HepG2 (cell line): ENCODE results near the gene TMEM167A. TPM values are rescaled to one million over a fixed set of nuclear protein-coding genes. Genes with fewer than 3 reads are reported as not detected.

Experiments
- ATAC-seq: fragments of 200-7000 bp; cut with Tn5 transposase; 3 replicates; pipeline ENCODE4 v1.9.1; 2020; ENCODE audit warnings: mild to moderate bottlenecking, moderate library complexity
- BruUV-seq: library from RNA; stranded (reverse); fragments of 400-500 nt; replicated peaks from 2 replicates; lab custom pipeline; 2021; lab: Mats Ljungman, UMichigan
- CTCF ChIA-PET: fragments of 300-600 bp; formaldehyde crosslinking; extraction: SDS; loops from one replicate; lab custom pipeline; 2021; ENCODE audit warnings: low total read pairs, inconsistent platforms, low intra/inter-chr PET ratio; lab: Yijun Ruan, JAX
- POLR2A ChIA-PET: fragments of 350-600 bp; sonication (Branson Sonifier 250); formaldehyde crosslinking; loops from one replicate; lab custom pipeline; 2020; ENCODE audit warnings: antibody characterized with exemption, inconsistent platforms; lab: Yijun Ruan, JAX
- DNase-seq: peaks from one replicate; pipeline ENCODE4 v3.0.0-alpha.2; 2015; ENCODE audit warnings: low spot score
- FAIRE-seq: peaks from 3 replicates; lab custom pipeline; 2011; peaks lifted over from hg19 to GRCh38; lab: Jason Lieb, UNC
- H2AFZ ChIP-seq: one replicate; pipeline ENCODE4 v1.6.1; 2011; ENCODE audit warnings: low read length, inconsistent platforms
- H3K27ac ChIP-seq: fragments of 300-600 bp; 3 replicates; pipeline ENCODE4 v1.8.0; 2011; ENCODE audit warnings: mixed run types, mild to moderate bottlenecking, mixed read lengths, low read length, inconsistent platforms; ENCODE audit not compliant: insufficient read depth; ENCODE audit errors: extremely low read length
- H3K27me3 ChIP-seq, 2 experiments: fragments of 200-600 bp in 1 of 2; 2 replicates in 1 of 2; 3 replicates in 1 of 2; pipeline versions ENCODE4 v1.6.0 to v1.8.0; 2011; ENCODE audit warnings: low read length in 2 of 2, mild to moderate bottlenecking in 2 of 2, moderate library complexity in 2 of 2, inconsistent platforms in 1 of 2; ENCODE audit not compliant: insufficient read depth in 2 of 2, control insufficient read depth in 1 of 2
- H3K36me3 ChIP-seq, 2 experiments: fragments of 200-600 bp in 1 of 2; replicated peaks in 1 of 2; 2 replicates in 1 of 2; 3 replicates in 1 of 2; pipeline versions ENCODE4 v1.5.1 to v1.8.0; 2011; ENCODE audit warnings: low read length in 2 of 2, inconsistent platforms in 1 of 2; ENCODE audit not compliant: insufficient read depth in 2 of 2, control insufficient read depth in 1 of 2
- H3K4me1 ChIP-seq: 2 replicates; pipeline ENCODE4 v1.5.1; 2012; ENCODE audit warnings: low read length, inconsistent platforms; ENCODE audit not compliant: insufficient read depth
- H3K4me2 ChIP-seq: 2 replicates; pipeline ENCODE4 v1.6.0; 2011; ENCODE audit warnings: low read depth, low read length, inconsistent platforms
- H3K4me3 ChIP-seq, 3 experiments: fragments of 200-600 bp in 1 of 3; sonication (generic), shearing (Covaris generic) in 1 of 3; replicated peaks in 1 of 3; 2 replicates each; pipeline ENCODE4 v1.5.1; 2011 to 2016; ENCODE audit warnings: low read length in 3 of 3, inconsistent platforms in 2 of 3, low read depth in 2 of 3, mild to moderate bottlenecking in 2 of 3, control low read depth in 1 of 3, mixed read lengths in 1 of 3; ENCODE audit not compliant: insufficient read depth in 1 of 3
- H3K79me2 ChIP-seq: one replicate; pipeline ENCODE4 v1.6.1; 2011; ENCODE audit warnings: low read length, inconsistent platforms; ENCODE audit not compliant: insufficient read depth
- H3K9ac ChIP-seq: 2 replicates; pipeline ENCODE4 v1.6.0; 2011; ENCODE audit warnings: mild to moderate bottlenecking, low read depth, low read length, inconsistent platforms; ENCODE audit not compliant: insufficient read depth
- H3K9me3 ChIP-seq: 2 replicates; pipeline ENCODE4 v1.5.1; 2012; ENCODE audit warnings: mild to moderate bottlenecking, low read length
- H4K20me1 ChIP-seq: 2 replicates; pipeline ENCODE4 v1.6.0; 2011; ENCODE audit warnings: inconsistent platforms, mild to moderate bottlenecking, low read length, moderate library complexity; ENCODE audit not compliant: insufficient read depth
- ESRRA ChIP-seq: sonication (generic); formaldehyde crosslinking; IDR thresholded peaks from 2 replicates; pipeline ENCODE4 v1.5.1; 2020; ENCODE audit warnings: mild to moderate bottlenecking, low read depth, missing genetic modification reagents
- MYNN ChIP-seq: sonication (generic); formaldehyde crosslinking; IDR thresholded peaks from 2 replicates; pipeline ENCODE4 v1.4.0; 2020; ENCODE audit warnings: mild to moderate bottlenecking, low read depth, missing genetic modification reagents
- PHF21A ChIP-seq: sonication (generic); formaldehyde crosslinking; IDR thresholded peaks from 2 replicates; pipeline ENCODE4 v1.5.0; 2020; ENCODE audit warnings: mild to moderate bottlenecking, missing genetic modification reagents
- TMF1 ChIP-seq: sonication (generic); formaldehyde crosslinking; IDR thresholded peaks from 2 replicates; pipeline ENCODE4 v1.8.1; 2022; ENCODE audit warnings: low read depth, missing genetic modification reagents
- ZFP90 ChIP-seq: sonication (generic); formaldehyde crosslinking; IDR thresholded peaks from 2 replicates; pipeline ENCODE4 v1.8.0; 2022; ENCODE audit warnings: missing genetic modification reagents, mild to moderate bottlenecking, inconsistent platforms, borderline replicate concordance
- WGBS: methylation state at CpG from one replicate; pipeline ENCODE4 v1.1.6; 2017; ENCODE audit warnings: low lambda C conversion rate; 5-methylcytosine and 5-hydroxymethylcytosine counted together
- in situ Hi-C: cut with HindIII; loops from 2 replicates; pipeline ENCODE4 v1.10.0; 2017; ENCODE audit warnings: low pct_unique_long_range_greater_than_20kb; ENCODE audit not compliant: extremely low pct_ligation_motif_present
- intact Hi-C: fragments of 100-400 bp; cut with micrococcal nuclease; formaldehyde crosslinking; loops from one replicate; pipeline ENCODE4 v1.10.0; 2022; ENCODE audit not compliant: unreplicated experiment
- polyA plus RNA-seq, 8 experiments: library from polyadenylated mRNA; depleted of rRNA in 3 of 8; stranded (reverse) in 7 of 8; unstranded in 1 of 8; fragments of >200 nt; fragmentation: Illumina TruSeq in 4 of 8; extraction: Trizol in 4 of 8; gene quantifications; 2 replicates each; pipeline versions ENCODE4 v1.2.1 to v1.2.3, GENCODE V29; 2011 to 2016; ENCODE audit warnings: low read depth in 4 of 8, missing spikeins in 1 of 8, mixed read lengths in 1 of 8; ENCODE audit not compliant: insufficient read depth in 1 of 8
- total RNA-seq, 5 experiments: library from RNA; depleted of rRNA; stranded (reverse); fragments of >200 nt; fragmentation: Illumina TruSeq; extraction: Trizol; gene quantifications; 2 replicates each; pipeline ENCODE4 v1.2.3, GENCODE V29; 2016; ENCODE audit warnings: low read depth in 1 of 5

TMEM167A gene
- total and polyA plus RNA-seq, 2 of the 13 experiments (the other 11 are each of a cell fraction or from before 2014, with no cell fraction given): 47.0 to 78.7 TPM

- in situ Hi-C loops: no loop called here
- FAIRE-seq: no peak
- no peak for ATAC-seq
Observed at GRCh38 chr5:83034036-83034435, 43.2 kb downstream of the TMEM167A start.

GRCh38 chr5:83031381-83031780, 45.8 kb downstream of the TMEM167A start:
- intact Hi-C loops: no loop called here
- Histone ChIP-seq H3K27ac (no peak overlapping the region), H2AFZ (no peak overlapping the region), H3K79me2 (no peaks in the 10 kb centered on the region), H4K20me1 (no peaks in the 10 kb centered on the region), H3K36me3 (no peaks in the 10 kb centered on the region), H3K9me3 (no peaks in the 10 kb centered on the region), H3K4me1 (no peaks in the 10 kb centered on the region; the same call in 1 of the 2 replicates), H3K27me3 (peaks cover 0 to 4% of the 10 kb centered on the region in 2 experiments; a peak in 1 of 5 replicates), H3K4me2 (no peak overlapping the region), H3K4me3 (no peak overlapping the region), H3K9ac (no peak overlapping the region)
- BruUV-seq: no TSS peak
- in situ Hi-C loops: no loop called here
- DNase-seq (no peak), ATAC-seq (no peak), FAIRE-seq (no peak)
- TF ChIP-seq ESRRA (CRISPR knock-in tag) (no peak), TMF1 (no peak)
- 28% methylated on average over 1 of the region's 1 CpG for WGBS
- CTCF ChIA-PET: no interaction called here
- POLR2A ChIA-PET: no interaction called here

More at GRCh38 chr5:83034036-83034435, 43.2 kb downstream of the TMEM167A start:
- no peak overlapping the region for H3K4me2 ChIP-seq
- H3K27ac ChIP-seq: no peak overlapping the region
- POLR2A ChIA-PET: no interaction called here
- 6% methylated on average over 3 of the region's 3 CpGs for WGBS
- TF ChIP-seq MYNN: no peak
- TF ChIP-seq ZFP90 (CRISPR knock-in tag): no peak
- no peak for TF ChIP-seq PHF21A (CRISPR knock-in tag)
- intact Hi-C loops: no loop called here
- no peak overlapping the region for H3K4me3 ChIP-seq
- no peaks in the 10 kb centered on the region for H3K9me3 ChIP-seq
- DNase-seq: no peak
- CTCF ChIA-PET: no interaction called here
- no TSS peak for BruUV-seq
- no peaks in the 10 kb centered on the region for H3K4me1 ChIP-seq
- H4K20me1 ChIP-seq: no peaks in the 10 kb centered on the region
- no peaks in the 10 kb centered on the region for H3K36me3 ChIP-seq
- H3K9ac ChIP-seq: no peak overlapping the region
- 0 out of 5 replicates have a peak, but pooled peaks cover 0 to 2% of the 10 kb centered on the region in 2 experiments for H3K27me3 ChIP-seq
- no peak overlapping the region for H2AFZ ChIP-seq
- no peaks in the 10 kb centered on the region for H3K79me2 ChIP-seq
